Dermis microvascular lymphatic vessel endothelial cell (primary cell): Measurements from ENCODE around the gene VPS37B. TPM values are rescaled to one million over a fixed set of nuclear protein-coding genes. Genes with fewer than 3 reads are reported as not detected.

Experiments
- total RNA-seq: library from RNA; depleted of rRNA; stranded (reverse); fragments of >200 nt; gene quantifications from 2 replicates; pipeline ENCODE4 v1.2.1, GENCODE V29; 2014

Gene VPS37B
- total RNA-seq, 1 donor from 2014 or later: 10.5 TPM

Other genes with a start within 250 kb of the VPS37B start
- gene HCAR2, start 192.8 kb downstream of the VPS37B start, total RNA-seq: not detected in 2 replicates
- gene HCAR3, start 179.3 kb downstream of the VPS37B start, total RNA-seq: not detected in 2 replicates
- gene HCAR1, start 165.3 kb downstream of the VPS37B start, total RNA-seq: 0.13 TPM in 1 of 2 replicates, not detected in the other
- 23.8 and 30.7 TPM in 2 replicates for gene DENR, start 143.3 kb downstream of the VPS37B start, total RNA-seq
- gene CCDC62, start 121.6 kb downstream of the VPS37B start, total RNA-seq: 0.13 and 0.25 TPM in 2 replicates
- gene HIP1R, start 60.7 kb downstream of the VPS37B start, total RNA-seq: 39.7 and 47.2 TPM in 2 replicates
- 4.5 and 5.2 TPM in 2 replicates for gene ABCB9, start 70.3 kb upstream of the VPS37B start, total RNA-seq
- 7.6 and 9.1 TPM in 2 replicates for gene OGFOD2, start 79.1 kb upstream of the VPS37B start, total RNA-seq
- gene ARL6IP4, start 84.6 kb upstream of the VPS37B start, total RNA-seq: 133 and 149 TPM in 2 replicates